ENCODE results near the gene CCDC184. TPM values are rescaled to one million over a fixed set of nuclear protein-coding genes. Genes with fewer than 3 reads are reported as not detected.

Gene CCDC184
- total RNA-seq, 2 donors from 2014 or later, result 0.17 to 0.32 TPM

GRCh38 chr12:48184549-48184922 lies 1.1 kb downstream of the CCDC184 start:
- H3K27ac Mint-ChIP-seq, result no peak overlapping the region
- peaks cover 14% of the 10 kb centered on the region for H3K4me1 Mint-ChIP-seq (ENCODE audit: low read depth)
- ATAC-seq (replicated peaks in 1 of 2) (no peak), DNase-seq (no peak)
- peaks cover 38% of the 10 kb centered on the region for H3K27me3 Mint-ChIP-seq (ENCODE audit: low read depth)
- no peaks in the 10 kb centered on the region for H3K9me3 Mint-ChIP-seq
- H3K4me3 Mint-ChIP-seq, result peak overlapping the region; percentile 70 to 93
- no peaks in the 10 kb centered on the region for H3K36me3 Mint-ChIP-seq (ENCODE audit: insufficient read depth in 2 of 2)

- no peak overlapping the region for H3K27ac Mint-ChIP-seq
- H3K4me3 Mint-ChIP-seq, result no peak overlapping the region
Observed at GRCh38 chr12:48185181-48185919, 1.9 kb downstream of the CCDC184 start.

GRCh38 chr12:48187916-48188695 lies 4.7 kb downstream of the CCDC184 start:
- Mint-ChIP-seq H3K36me3 (ENCODE audit: insufficient read depth in 2 of 2) (no peaks in the 10 kb centered on the region), H3K27me3 (ENCODE audit: low read depth) (peaks cover 32% of the 10 kb centered on the region), H3K4me3 (no peak overlapping the region), H3K9me3 (no peaks in the 10 kb centered on the region), H3K27ac (no peak overlapping the region), H3K4me1 (ENCODE audit: low read depth) (peaks cover 7% of the 10 kb centered on the region)
- DNase-seq (no peak), ATAC-seq (replicated peaks in 1 of 2) (no peak)

More at GRCh38 chr12:48185181-48185919, 1.9 kb downstream of the CCDC184 start:
- Mint-ChIP-seq H3K9me3 (no peaks in the 10 kb centered on the region), H3K4me1 (ENCODE audit: low read depth) (peaks cover 14% of the 10 kb centered on the region), H3K27me3 (ENCODE audit: low read depth) (peaks cover 42% of the 10 kb centered on the region), H3K36me3 (ENCODE audit: insufficient read depth in 2 of 2) (no peaks in the 10 kb centered on the region)
- DNase-seq (no peak), ATAC-seq (replicated peaks in 1 of 2) (no peak)

- no peaks in the 10 kb centered on the region for H3K36me3 Mint-ChIP-seq (ENCODE audit: insufficient read depth in 2 of 2)
- H3K4me3 Mint-ChIP-seq, result no peak overlapping the region
- H3K4me1 Mint-ChIP-seq (ENCODE audit: low read depth), result peaks cover 7% of the 10 kb centered on the region
- no peaks in the 10 kb centered on the region for H3K9me3 Mint-ChIP-seq
- ATAC-seq (replicated peaks in 1 of 2) (peak; percentile 65 to 77), DNase-seq (peak; percentile 62 to 70)
- peaks cover 39% of the 10 kb centered on the region for H3K27me3 Mint-ChIP-seq (ENCODE audit: low read depth)
- H3K27ac Mint-ChIP-seq, result no peak overlapping the region
Observed at GRCh38 chr12:48189331-48190125, 6.1 kb downstream of the CCDC184 start.

- H3K4me3 Mint-ChIP-seq, result no peak overlapping the region
- no peaks in the 10 kb centered on the region for H3K9me3 Mint-ChIP-seq
- no peak for ATAC-seq (replicated peaks in 1 of 2)
- H3K4me1 Mint-ChIP-seq (ENCODE audit: low read depth), result peaks cover 2% of the 10 kb centered on the region
- H3K27ac Mint-ChIP-seq, result no peak overlapping the region
- no peak for DNase-seq
- no peaks in the 10 kb centered on the region for H3K36me3 Mint-ChIP-seq (ENCODE audit: insufficient read depth in 2 of 2)
- H3K27me3 Mint-ChIP-seq (ENCODE audit: low read depth), result peaks cover 29% of the 10 kb centered on the region
Observed at GRCh38 chr12:48191096-48191495, 7.7 kb downstream of the CCDC184 start.

- DNase-seq (no peak), ATAC-seq (replicated peaks in 1 of 2) (no peak)
- no peaks in the 10 kb centered on the region for H3K9me3 Mint-ChIP-seq
- no peaks in the 10 kb centered on the region for H3K36me3 Mint-ChIP-seq (ENCODE audit: insufficient read depth in 2 of 2)
- peaks cover 8% of the 10 kb centered on the region for H3K4me1 Mint-ChIP-seq (ENCODE audit: low read depth)
- no peak overlapping the region for H3K4me3 Mint-ChIP-seq
- peaks cover 27% of the 10 kb centered on the region for H3K27me3 Mint-ChIP-seq (ENCODE audit: low read depth)
- H3K27ac Mint-ChIP-seq, result no peak overlapping the region
Observed at GRCh38 chr12:48192861-48193260, 9.4 kb downstream of the CCDC184 start.

GRCh38 chr12:48193623-48194022 lies 10.2 kb downstream of the CCDC184 start:
- H3K9me3 Mint-ChIP-seq, result no peaks in the 10 kb centered on the region
- H3K36me3 Mint-ChIP-seq (ENCODE audit: insufficient read depth in 2 of 2), result peaks cover 0 to 3% of the 10 kb centered on the region in 2 donors
- H3K27me3 Mint-ChIP-seq (ENCODE audit: low read depth), result peaks cover 27% of the 10 kb centered on the region
- H3K4me3 Mint-ChIP-seq, result no peak overlapping the region
- ATAC-seq (replicated peaks in 1 of 2), result no peak
- H3K27ac Mint-ChIP-seq, result no peak overlapping the region
- H3K4me1 Mint-ChIP-seq (ENCODE audit: low read depth), result peaks cover 8% of the 10 kb centered on the region
- no peak for DNase-seq

- Mint-ChIP-seq H3K4me1 (ENCODE audit: low read depth) (peaks cover 15% of the 10 kb centered on the region), H3K4me3 (no peak overlapping the region), H3K27me3 (ENCODE audit: low read depth) (peaks cover 27% of the 10 kb centered on the region), H3K9me3 (no peaks in the 10 kb centered on the region), H3K27ac (no peak overlapping the region), H3K36me3 (ENCODE audit: insufficient read depth in 2 of 2) (peaks cover 0 to 3% of the 10 kb centered on the region in 2 donors)
- ATAC-seq (replicated peaks in 1 of 2), result no peak
- DNase-seq, result no peak
Observed at GRCh38 chr12:48194799-48195201, 11.4 kb downstream of the CCDC184 start.

GRCh38 chr12:48197549-48197970 lies 14.1 kb downstream of the CCDC184 start:
- H3K27me3 Mint-ChIP-seq (ENCODE audit: low read depth), result peaks cover 18% of the 10 kb centered on the region
- peaks cover 8 to 24% of the 10 kb centered on the region in 2 donors for H3K36me3 Mint-ChIP-seq (ENCODE audit: insufficient read depth in 2 of 2)
- peaks cover 6 to 10% of the 10 kb centered on the region in 2 donors for H3K9me3 Mint-ChIP-seq
- H3K27ac Mint-ChIP-seq, result peak overlapping the region; percentile 92
- DNase-seq (peak in 1 of 2 donors; percentile 18), ATAC-seq (replicated peaks in 1 of 2) (peak; percentile 19 to 26)
- peaks cover 40% of the 10 kb centered on the region for H3K4me1 Mint-ChIP-seq (ENCODE audit: low read depth)
- peak overlapping the region; percentile 89 to 95 for H3K4me3 Mint-ChIP-seq

GRCh38 chr12:48197971-48198671 lies 14.7 kb downstream of the CCDC184 start:
- Mint-ChIP-seq H3K36me3 (ENCODE audit: insufficient read depth in 2 of 2) (peaks cover 14 to 30% of the 10 kb centered on the region in 2 donors), H3K27me3 (ENCODE audit: low read depth) (peaks cover 18% of the 10 kb centered on the region), H3K27ac (peak overlapping the region; percentile 92), H3K9me3 (peaks cover 11% of the 10 kb centered on the region in 2 donors), H3K4me3 (peak overlapping the region; percentile 89 to 95), H3K4me1 (ENCODE audit: low read depth) (peaks cover 40% of the 10 kb centered on the region)
- DNase-seq, result peak; percentile 94 to 96
- peak; percentile 100 for ATAC-seq (replicated peaks in 1 of 2)

- Mint-ChIP-seq H3K4me3 (peak overlapping the region; percentile 89 to 95), H3K27me3 (ENCODE audit: low read depth) (peaks cover 13% of the 10 kb centered on the region), H3K36me3 (ENCODE audit: insufficient read depth in 2 of 2) (peaks cover 14 to 30% of the 10 kb centered on the region in 2 donors), H3K27ac (peak overlapping the region; percentile 92), H3K9me3 (peaks cover 12 to 15% of the 10 kb centered on the region in 2 donors), H3K4me1 (ENCODE audit: low read depth) (peaks cover 40% of the 10 kb centered on the region)
- DNase-seq (peak; percentile 36 to 48), ATAC-seq (replicated peaks in 1 of 2) (peak; percentile 22)
Observed at GRCh38 chr12:48198672-48198971, 15.2 kb downstream of the CCDC184 start.

GRCh38 chr12:48198985-48199384 lies 15.5 kb downstream of the CCDC184 start:
- Mint-ChIP-seq H3K4me3 (peak overlapping the region; percentile 89 to 95), H3K36me3 (ENCODE audit: insufficient read depth in 2 of 2) (peaks cover 14 to 30% of the 10 kb centered on the region in 2 donors), H3K4me1 (ENCODE audit: low read depth) (peaks cover 40% of the 10 kb centered on the region), H3K27ac (peak overlapping the region; percentile 92), H3K9me3 (peaks cover 12 to 15% of the 10 kb centered on the region in 2 donors), H3K27me3 (ENCODE audit: low read depth) (peaks cover 11% of the 10 kb centered on the region)
- ATAC-seq (replicated peaks in 1 of 2) (no peak), DNase-seq (no peak)
